Peyer's patch (tissue), 4 donors: ENCODE results near the gene KRT32.

ENCODE experiments used
- CTCF ChIP-seq, 6 experiments: fragments of 450-650 bp in 4 of 6; fragments of 200-600 bp in 2 of 6; sonication (generic) in 1 of 6; IDR thresholded peaks; one replicate each; pipeline ENCODE4 v1.5.1; 2017 to 2019; ENCODE audit warnings: antibody characterized with exemption in 6 of 6, mild to moderate bottlenecking in 3 of 6, moderate library complexity in 1 of 6
- POLR2A ChIP-seq, 2 donors: fragments of 450-650 bp; IDR thresholded peaks; one replicate each; pipeline ENCODE4 v1.5.1; 2017; ENCODE audit warnings: antibody characterized with exemption in 2 of 2, mild to moderate bottlenecking in 2 of 2, moderate library complexity in 2 of 2

- no peak for TF ChIP-seq CTCF (IDR thresholded peaks at IDR 0.05)
- TF ChIP-seq POLR2A (IDR thresholded peaks at IDR 0.05), result no peak
Measured at GRCh38 chr17:41415833-41416335, 51.3 kb downstream of the KRT32 start.
